Liver (tissue), 9 donors: ENCODE results near the gene NAA80. TPM values are rescaled to one million over a fixed set of nuclear protein-coding genes. Genes with fewer than 3 reads are reported as not detected.

Experiments
- DNase-seq: peaks from one replicate; pipeline ENCODE4 v3.0.0-alpha.2; 2017; ENCODE audit warnings: low spot score
- H3K27ac ChIP-seq, 2 donors: one replicate each; pipeline ENCODE4 v1.7.0; 2013; ENCODE audit warnings: inconsistent platforms in 2 of 2, low read length in 2 of 2, control low read depth in 1 of 2, low read depth in 1 of 2, mild to moderate bottlenecking in 1 of 2
- H3K27me3 ChIP-seq, 4 donors: one replicate each; pipeline versions ENCODE4 v1.6.1 to v1.7.0; 2013; ENCODE audit warnings: low read length in 3 of 4, inconsistent platforms in 1 of 4, mild to moderate bottlenecking in 1 of 4, moderate library complexity in 1 of 4; ENCODE audit not compliant: control insufficient read depth in 4 of 4, insufficient read depth in 4 of 4
- H3K36me3 ChIP-seq, 4 donors: one replicate each; pipeline versions ENCODE4 v1.6.1 to v1.7.0; 2013; ENCODE audit warnings: low read length in 3 of 4, mild to moderate bottlenecking in 3 of 4, low read depth in 1 of 4, moderate library complexity in 1 of 4; ENCODE audit not compliant: control insufficient read depth in 4 of 4, insufficient read depth in 3 of 4
- H3K4me1 ChIP-seq, 4 donors: one replicate each; pipeline versions ENCODE4 v1.6.1 to v1.7.0; 2013; ENCODE audit warnings: low read length in 3 of 4, mild to moderate bottlenecking in 3 of 4, moderate library complexity in 1 of 4; ENCODE audit not compliant: control insufficient read depth in 4 of 4, insufficient read depth in 4 of 4
- H3K4me3 ChIP-seq, 3 donors: one replicate each; pipeline versions ENCODE4 v1.6.1 to v1.7.0; 2013; ENCODE audit warnings: low read length in 3 of 3, control low read depth in 1 of 3, low read depth in 1 of 3, mild to moderate bottlenecking in 1 of 3
- H3K9ac ChIP-seq, 2 donors: one replicate each; pipeline ENCODE4 v1.7.0; 2013; ENCODE audit warnings: low read length in 2 of 2, mild to moderate bottlenecking in 2 of 2, moderate library complexity in 2 of 2, control low read depth in 1 of 2, low read depth in 1 of 2
- H3K9me3 ChIP-seq, 4 donors: one replicate each; pipeline versions ENCODE4 v1.6.1 to v1.7.0; 2013; ENCODE audit warnings: low read length in 3 of 4; ENCODE audit not compliant: control insufficient read depth in 4 of 4
- CTCF ChIP-seq: fragments of 150-350 bp; IDR thresholded peaks from 2 replicates; pipeline ENCODE4 v1.5.1; 2017; ENCODE audit warnings: improper control_type of control experiment, low read depth, low read length; ENCODE audit not compliant: missing input control
- EGR1 ChIP-seq, 2 donors: IDR thresholded peaks; 2 replicates each; pipeline ENCODE4 v1.6.1; 2016 to 2018; ENCODE audit warnings: antibody characterized with exemption in 2 of 2, low read depth in 2 of 2
- FOXA1 ChIP-seq: IDR thresholded peaks from 2 replicates; pipeline ENCODE4 v1.6.1; 2016; ENCODE audit warnings: antibody characterized with exemption
- FOXA2 ChIP-seq: IDR thresholded peaks from 2 replicates; pipeline ENCODE4 v1.6.1; 2016; ENCODE audit warnings: antibody characterized with exemption
- GABPA ChIP-seq, 2 donors: IDR thresholded peaks in 1 of 2; conservative IDR thresholded peaks in 1 of 2; 2 replicates each; pipeline ENCODE4 v1.6.1; 2016; ENCODE audit warnings: antibody characterized with exemption in 2 of 2, mild to moderate bottlenecking in 1 of 2, moderate library complexity in 1 of 2
- HNF4A ChIP-seq, 2 donors: conservative IDR thresholded peaks; 2 replicates each; pipeline ENCODE4 v1.6.1; 2016; ENCODE audit warnings: antibody characterized with exemption in 2 of 2, mild to moderate bottlenecking in 2 of 2
- HNF4G ChIP-seq: IDR thresholded peaks from 2 replicates; pipeline ENCODE4 v1.6.1; 2016; ENCODE audit warnings: antibody characterized with exemption
- JUND ChIP-seq, 2 donors: IDR thresholded peaks; 2 replicates each; pipeline ENCODE4 v1.6.1; 2016; ENCODE audit warnings: antibody characterized with exemption in 2 of 2
- MAX ChIP-seq: IDR thresholded peaks from 2 replicates; pipeline ENCODE4 v1.6.1; 2016; ENCODE audit warnings: antibody characterized with exemption
- NR2F2 ChIP-seq: IDR thresholded peaks from 2 replicates; pipeline ENCODE4 v1.6.1; 2016; ENCODE audit warnings: antibody characterized with exemption
- RAD21 ChIP-seq, 2 donors: IDR thresholded peaks; 2 replicates each; pipeline ENCODE4 v1.6.1; 2016; ENCODE audit warnings: antibody characterized with exemption in 2 of 2, mild to moderate bottlenecking in 2 of 2
- RXRA ChIP-seq, 2 donors: IDR thresholded peaks; 2 replicates each; pipeline ENCODE4 v1.6.1; 2017 to 2018; ENCODE audit warnings: antibody characterized with exemption in 2 of 2, mild to moderate bottlenecking in 1 of 2
- SP1 ChIP-seq: IDR thresholded peaks from 2 replicates; pipeline ENCODE4 v1.6.1; 2018; ENCODE audit warnings: antibody characterized with exemption, mild to moderate bottlenecking
- TAF1 ChIP-seq: conservative IDR thresholded peaks from 2 replicates; pipeline ENCODE4 v1.6.1; 2016; ENCODE audit warnings: antibody characterized with exemption, mild to moderate bottlenecking
- YY1 ChIP-seq: IDR thresholded peaks from 2 replicates; pipeline ENCODE4 v1.6.1; 2016; ENCODE audit warnings: antibody characterized with exemption, mild to moderate bottlenecking
- WGBS: extraction: QIAGEN DNeasy Blood & Tissue Kit; methylation state at CpG from one replicate; pipeline ENCODE4 v1.1.7; 2013; 5-methylcytosine and 5-hydroxymethylcytosine counted together
- polyA plus RNA-seq, 2 donors: library from polyadenylated mRNA; stranded (reverse) in 1 of 2; unstranded in 1 of 2; fragments of 200-250 nt in 1 of 2; fragments of >200 nt in 1 of 2; fragmentation: Nextera tagmentation in 1 of 2; extraction: Ambion mirVana in 1 of 2; gene quantifications; one replicate each; pipeline versions ENCODE4 v1.2.1 to v1.2.3, GENCODE V29; 2013 to 2015
- total RNA-seq, 2 donors: library from RNA; depleted of rRNA; stranded (reverse); fragments of >200 nt; gene quantifications; one replicate each; pipeline ENCODE4 v1.2.3, GENCODE V29; 2014
- donor health status: healthy.
- donor health status: healthy.
- donor health status: healthy.
- donor health status: healthy.
- donor health status: healthy.

The NAA80 gene
- total and polyA plus RNA-seq, 4 donors, result 1.6 to 5.5 (median 2.0) TPM

- no peak overlapping the region for H3K27ac ChIP-seq
- peaks cover 2 to 7% (median 2%) of the 10 kb centered on the region in 4 donors for H3K36me3 ChIP-seq
- 91% methylated on average over 22 of the region's 22 CpGs for WGBS
- no peak overlapping the region for H3K4me3 ChIP-seq
- H3K4me1 ChIP-seq, result peaks cover 10 to 40% (median 28%) of the 10 kb centered on the region in 4 donors
- TF ChIP-seq HNF4G (no peak), NR2F2 (no peak), HNF4A (conservative IDR thresholded peaks at IDR 0.05) (peak; percentile 16 to 22), FOXA1 (no peak), FOXA2 (no peak), RAD21 (IDR thresholded peaks at IDR 0.05) (no peak), TAF1 (no peak)
- no peak for DNase-seq
- H3K9me3 ChIP-seq, result no peaks in the 10 kb centered on the region
- no peaks in the 10 kb centered on the region for H3K27me3 ChIP-seq
- H3K9ac ChIP-seq, result no peak overlapping the region
These were observed 4.5 kb downstream of the NAA80 start for GRCh38 chr3:50294492-50295403.

GRCh38 chr3:50294089-50294488, 5.1 kb downstream of the NAA80 start:
- Histone ChIP-seq H3K36me3 (peaks cover 2 to 13% (median 6%) of the 10 kb centered on the region in 4 donors), H3K9ac (no peak overlapping the region), H3K4me3 (no peak overlapping the region), H3K27me3 (no peaks in the 10 kb centered on the region), H3K9me3 (no peaks in the 10 kb centered on the region), H3K27ac (no peak overlapping the region), H3K4me1 (peaks cover 10 to 39% (median 27%) of the 10 kb centered on the region in 4 donors)
- no peak for DNase-seq
- no peak for TF ChIP-seq MAX
- TF ChIP-seq SP1, result no peak
- no peak for TF ChIP-seq EGR1 (IDR thresholded peaks at IDR 0.05; ENCODE audit: low read depth in 2 of 2)
- no peak for TF ChIP-seq JUND (IDR thresholded peaks at IDR 0.05)
- no peak for TF ChIP-seq GABPA (IDR thresholded peaks at IDR 0.05 in 1 of 2, conservative IDR thresholded peaks at IDR 0.05 in 1 of 2)
- WGBS, result 92% methylated on average over 4 of the region's 4 CpGs

GRCh38 chr3:50293079-50293801, 6.0 kb downstream of the NAA80 start:
- no peak for TF ChIP-seq EGR1 (IDR thresholded peaks at IDR 0.05; ENCODE audit: low read depth in 2 of 2)
- no peak for TF ChIP-seq RXRA (IDR thresholded peaks at IDR 0.05)
- no peak for TF ChIP-seq FOXA2
- TF ChIP-seq JUND (IDR thresholded peaks at IDR 0.05), result no peak
- no peak for TF ChIP-seq CTCF
- TF ChIP-seq YY1, result no peak
- no peak for TF ChIP-seq TAF1
- Histone ChIP-seq H3K36me3 (peaks cover 4 to 22% (median 9%) of the 10 kb centered on the region in 4 donors), H3K9ac (peak overlapping the region; percentile 75 to 95), H3K9me3 (no peaks in the 10 kb centered on the region), H3K27ac (peak overlapping the region; percentile 95 to 97), H3K4me3 (peak overlapping the region in 2 of 3 donors; percentile 22 to 75), H3K4me1 (peaks cover 5 to 31% (median 20%) of the 10 kb centered on the region in 4 donors), H3K27me3 (no peaks in the 10 kb centered on the region)
- WGBS, result 84% methylated on average over 12 of the region's 12 CpGs
- no peak for DNase-seq
